Psoas muscle (tissue), 8 donors: ENCODE measurements around the gene TP53I3. TPM values are rescaled to one million over a fixed set of nuclear protein-coding genes. Genes with fewer than 3 reads are reported as not detected.
"Not testable (repeated sequence)": the region's sequence is repeated elsewhere in the genome, so short reads cannot be mapped to it uniquely, and the experiment has no call there.

Source experiments
- ATAC-seq, 4 donors: fragments of 200-7000 bp; cut with Tn5 transposase; one replicate each; pipeline ENCODE4 v1.9.1; 2020; ENCODE audit warnings: moderate library complexity in 3 of 4, mild to moderate bottlenecking in 2 of 4
- DNase-seq, 2 donors: peaks; one replicate each; pipeline ENCODE4 v3.0.0-alpha.2; 2020
- H3K27ac ChIP-seq: fragments of 200-600 bp; one replicate; pipeline ENCODE4 v1.8.0; 2022
- H3K27me3 ChIP-seq, 3 donors: fragments of 200-600 bp in 1 of 3; one replicate each; pipeline versions ENCODE4 v1.6.1 to v1.8.0; 2013 to 2022; ENCODE audit warnings: low read length in 2 of 3, mild to moderate bottlenecking in 2 of 3, moderate library complexity in 1 of 3; ENCODE audit not compliant: insufficient read depth in 3 of 3
- H3K36me3 ChIP-seq, 2 donors: fragments of 200-600 bp in 1 of 2; one replicate each; pipeline versions ENCODE4 v1.6.1 to v1.8.0; 2013 to 2022; ENCODE audit warnings: low read depth in 1 of 2, mild to moderate bottlenecking in 1 of 2, moderate library complexity in 1 of 2; ENCODE audit not compliant: insufficient read depth in 1 of 2
- H3K4me1 ChIP-seq: fragments of 200-600 bp; one replicate; pipeline ENCODE4 v1.8.0; 2022
- H3K4me3 ChIP-seq: fragments of 200-600 bp; one replicate; pipeline ENCODE4 v1.8.0; 2022; ENCODE audit warnings: mild to moderate bottlenecking
- H3K9me3 ChIP-seq: fragments of 200-600 bp; one replicate; pipeline ENCODE4 v1.8.0; 2022
- WGBS, 3 donors: extraction: QIAGEN DNeasy Blood & Tissue Kit; methylation state at CpG; one replicate each; pipeline versions ENCODE4 v1.1.6 to v1.1.7; 2013; 5-methylcytosine and 5-hydroxymethylcytosine counted together
- intact Hi-C, 2 donors: fragments of 100-400 bp; cut with DNase I; formaldehyde crosslinking; loops; one replicate each; pipeline versions ENCODE4 v1.11.0 to v1.14.2; 2022
- polyA plus RNA-seq, 3 donors: library from polyadenylated mRNA; stranded (reverse); fragments of 200-250 nt; gene quantifications; one replicate each; pipeline ENCODE4 v1.2.3, GENCODE V29; 2013
- total RNA-seq, 4 donors: library from RNA; stranded (reverse); fragmentation: NEBNext Ultra II Directional in 2 of 4; extraction: Animal tissue kit (Norgen Biotek cat#: 25700) in 2 of 4; gene quantifications; one replicate each; pipeline versions ENCODE4 v1.2.1 to v1.2.4, GENCODE V29; 2021 to 2023
- TF ChIP-seq, protein P1 (sequence below): fragments of 200-600 bp; IDR thresholded peaks from one replicate; pipeline ENCODE4 v1.8.0; 2022; ENCODE audit warnings: antibody characterized with exemption
- donor health status: healthy with polysubstance abuse.
- donor health status: DM: no; HTN: no; CAD: no; lungs with moderate emphysema.
- donor health status: Bipolar disorder and iron deficiency.
- donor health status: healthy.
- donor health status: DM: yes; HTN: yes; CAD: no.
- donor health status: DM: no; HTN: no; CAD: no.
- donor health status: DM: no; HTN: no; CAD: no.
- donor health status: DM: yes; HTN: yes; CAD: no.

The TP53I3 gene
- total and polyA plus RNA-seq, 7 donors: 1.3 to 5.6 (median 3.2) TPM

DNA sequence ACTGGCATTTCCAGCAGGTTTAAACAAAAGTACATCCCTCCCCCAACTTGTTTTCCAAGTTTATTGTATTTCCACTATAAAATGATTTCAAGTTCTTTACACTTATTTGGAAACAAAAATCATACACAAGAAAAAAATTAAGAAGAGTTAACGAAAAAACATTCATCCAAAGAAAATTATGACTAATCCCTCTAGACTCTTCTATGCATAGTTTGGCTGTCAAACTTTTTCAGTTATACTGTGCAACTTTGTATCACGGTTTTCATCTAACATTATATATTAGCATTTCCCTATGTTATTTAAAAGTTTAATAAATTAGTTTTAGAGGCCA is 38.1 kb downstream of the TP53I3 start:
- H3K4me3 ChIP-seq: peak overlapping the region; percentile 88
- H3K27ac ChIP-seq: peak overlapping the region; percentile 78
- ATAC-seq (no peak), DNase-seq (no peak)
- 2% methylated on average over 2 of the region's 2 CpGs for WGBS, 3 donors
- TF ChIP-seq, protein P1, sequence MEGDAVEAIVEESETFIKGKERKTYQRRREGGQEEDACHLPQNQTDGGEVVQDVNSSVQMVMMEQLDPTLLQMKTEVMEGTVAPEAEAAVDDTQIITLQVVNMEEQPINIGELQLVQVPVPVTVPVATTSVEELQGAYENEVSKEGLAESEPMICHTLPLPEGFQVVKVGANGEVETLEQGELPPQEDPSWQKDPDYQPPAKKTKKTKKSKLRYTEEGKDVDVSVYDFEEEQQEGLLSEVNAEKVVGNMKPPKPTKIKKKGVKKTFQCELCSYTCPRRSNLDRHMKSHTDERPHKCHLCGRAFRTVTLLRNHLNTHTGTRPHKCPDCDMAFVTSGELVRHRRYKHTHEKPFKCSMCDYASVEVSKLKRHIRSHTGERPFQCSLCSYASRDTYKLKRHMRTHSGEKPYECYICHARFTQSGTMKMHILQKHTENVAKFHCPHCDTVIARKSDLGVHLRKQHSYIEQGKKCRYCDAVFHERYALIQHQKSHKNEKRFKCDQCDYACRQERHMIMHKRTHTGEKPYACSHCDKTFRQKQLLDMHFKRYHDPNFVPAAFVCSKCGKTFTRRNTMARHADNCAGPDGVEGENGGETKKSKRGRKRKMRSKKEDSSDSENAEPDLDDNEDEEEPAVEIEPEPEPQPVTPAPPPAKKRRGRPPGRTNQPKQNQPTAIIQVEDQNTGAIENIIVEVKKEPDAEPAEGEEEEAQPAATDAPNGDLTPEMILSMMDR: no peak
- H3K9me3 ChIP-seq: no peaks in the 10 kb centered on the region
- no peaks in the 10 kb centered on the region for H3K36me3 ChIP-seq
- peaks cover 15% of the 10 kb centered on the region for H3K4me1 ChIP-seq
- H3K27me3 ChIP-seq: peaks cover 0 to 17% (median 4%) of the 10 kb centered on the region in 3 donors
- intact Hi-C loops: loop anchor here in 1 of 2 donors (5.0 kb wide), 1 partner anchor 36 kb away; the partner anchor contains the start of gene TP53I3

DNA sequence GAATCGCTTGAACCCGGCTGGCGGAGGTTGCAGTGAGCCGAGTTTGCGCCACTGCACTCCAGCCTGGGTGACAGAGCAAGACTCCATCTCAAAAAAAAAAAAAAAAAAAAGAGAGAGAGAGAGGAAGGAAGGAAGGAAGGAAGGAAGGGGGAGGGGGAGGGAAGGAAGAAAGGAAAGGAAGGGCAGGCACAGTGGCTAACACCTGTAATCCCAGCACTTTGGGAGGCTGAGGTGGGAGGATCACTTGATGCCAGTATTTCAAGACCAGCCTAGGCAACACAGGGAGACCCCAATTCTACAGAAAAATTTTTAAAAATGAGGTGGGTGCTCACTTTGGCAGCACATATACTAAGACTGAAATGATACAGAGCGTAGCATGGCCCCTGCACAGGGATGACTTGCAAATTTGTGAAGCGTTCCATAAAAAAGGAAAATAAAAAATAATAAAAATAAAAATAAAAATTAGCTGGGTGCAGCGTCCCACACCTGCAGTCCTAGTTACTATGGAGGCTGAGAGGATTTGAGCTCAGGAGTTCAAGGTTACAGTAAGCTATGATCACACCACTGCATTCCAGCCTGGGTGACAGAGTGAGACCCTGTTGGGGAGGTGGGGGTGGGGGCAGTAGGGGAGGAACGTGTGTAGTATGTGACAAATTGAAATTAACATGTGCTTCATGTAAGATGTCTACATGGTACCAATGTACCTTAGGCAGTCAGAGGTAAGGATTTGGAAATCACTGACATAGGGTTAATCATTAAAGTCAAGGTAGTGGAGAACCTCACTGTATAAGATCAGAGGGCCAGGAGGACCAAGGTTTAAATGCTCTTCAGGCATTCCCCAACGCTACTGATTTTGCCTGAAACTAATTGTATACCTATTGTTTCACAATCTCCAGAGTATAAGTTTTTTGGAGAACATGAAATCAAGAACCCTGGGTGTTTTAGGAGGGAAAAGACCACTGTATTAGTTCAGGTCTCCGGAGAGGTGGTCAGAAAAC is 38.8 kb downstream of the TP53I3 start:
- Histone ChIP-seq H3K36me3 (no peaks in the 10 kb centered on the region), H3K27me3 (peaks cover 0 to 17% (median 4%) of the 10 kb centered on the region in 3 donors), H3K9me3 (no peaks in the 10 kb centered on the region), H3K4me3 (peak overlapping the region; percentile 88), H3K27ac (no peak overlapping the region), H3K4me1 (peaks cover 15% of the 10 kb centered on the region)
- TF ChIP-seq, protein P1: no peak
- DNase-seq: no peak
- intact Hi-C loops: loop anchor here in 1 of 2 donors (5.0 kb wide), 1 partner anchor 36 kb away; the partner anchor contains the start of gene TP53I3
- ATAC-seq: no peak
- 78 to 81% (median 80%) methylated on average over 11 of the region's 11 CpGs for WGBS, 3 donors

DNA sequence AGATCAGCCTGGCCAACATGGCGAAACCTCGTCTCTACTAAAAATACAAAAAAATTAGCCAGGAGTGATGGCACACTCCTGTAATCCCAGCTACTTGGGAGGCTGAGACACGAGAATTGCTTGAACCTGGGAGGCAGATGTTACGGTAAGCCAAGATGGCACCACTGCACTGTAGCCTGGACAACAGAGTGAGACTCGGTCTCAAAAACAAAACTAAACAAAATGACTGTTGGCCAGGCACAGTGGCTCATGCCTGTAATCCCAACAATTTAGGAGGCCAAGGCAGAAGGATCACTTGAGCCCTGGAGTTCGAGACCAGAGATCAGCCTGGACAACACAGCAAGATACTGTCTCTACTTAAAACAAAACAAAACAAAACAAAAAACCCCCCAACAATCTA is 41.5 kb downstream of the TP53I3 start:
- not testable (repeated sequence) for ATAC-seq

DNA sequence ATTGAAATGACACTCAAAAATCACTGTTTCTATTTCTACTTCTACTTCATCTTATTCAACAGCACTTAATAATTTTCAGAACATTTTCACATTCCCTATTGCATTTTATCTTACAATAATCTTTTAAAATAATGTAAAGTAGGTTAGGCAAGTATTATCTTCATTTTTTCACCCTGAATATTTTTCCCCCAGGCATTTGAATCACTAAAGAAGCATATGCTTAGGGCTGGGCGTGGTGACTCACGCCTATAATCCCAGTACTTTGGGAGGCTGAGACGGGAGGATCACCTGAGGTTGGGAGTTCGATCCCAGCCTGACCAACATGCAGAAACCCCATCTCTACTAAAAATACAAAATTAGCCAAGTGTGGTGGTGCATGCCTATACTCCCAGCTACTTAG is 44.1 kb downstream of the TP53I3 start:
- Histone ChIP-seq H3K9me3 (no peaks in the 10 kb centered on the region), H3K27me3 (no peaks in the 10 kb centered on the region), H3K4me3 (no peak overlapping the region), H3K27ac (no peak overlapping the region), H3K4me1 (no peaks in the 10 kb centered on the region), H3K36me3 (peaks cover 8 to 39% of the 10 kb centered on the region in 2 donors)
- intact Hi-C loops: no loop called here
- DNase-seq (no peak), ATAC-seq (no peak)
- 83 to 98% (median 98%) methylated on average over 4 of the region's 4 CpGs for WGBS, 3 donors
- TF ChIP-seq, protein P1: no peak

More for the DNA sequence above, 41.5 kb downstream of the TP53I3 start:
- WGBS, 3 donors: 89 to 94% (median 92%) methylated on average over 6 of the region's 6 CpGs
- H3K4me3 ChIP-seq, H3K4me1 ChIP-seq, H3K9me3 ChIP-seq, intact Hi-C loops, H3K27ac ChIP-seq, DNase-seq, H3K27me3 ChIP-seq: not testable (repeated sequence)
- peaks cover 3 to 17% of the 10 kb centered on the region in 2 donors for H3K36me3 ChIP-seq

DNA sequence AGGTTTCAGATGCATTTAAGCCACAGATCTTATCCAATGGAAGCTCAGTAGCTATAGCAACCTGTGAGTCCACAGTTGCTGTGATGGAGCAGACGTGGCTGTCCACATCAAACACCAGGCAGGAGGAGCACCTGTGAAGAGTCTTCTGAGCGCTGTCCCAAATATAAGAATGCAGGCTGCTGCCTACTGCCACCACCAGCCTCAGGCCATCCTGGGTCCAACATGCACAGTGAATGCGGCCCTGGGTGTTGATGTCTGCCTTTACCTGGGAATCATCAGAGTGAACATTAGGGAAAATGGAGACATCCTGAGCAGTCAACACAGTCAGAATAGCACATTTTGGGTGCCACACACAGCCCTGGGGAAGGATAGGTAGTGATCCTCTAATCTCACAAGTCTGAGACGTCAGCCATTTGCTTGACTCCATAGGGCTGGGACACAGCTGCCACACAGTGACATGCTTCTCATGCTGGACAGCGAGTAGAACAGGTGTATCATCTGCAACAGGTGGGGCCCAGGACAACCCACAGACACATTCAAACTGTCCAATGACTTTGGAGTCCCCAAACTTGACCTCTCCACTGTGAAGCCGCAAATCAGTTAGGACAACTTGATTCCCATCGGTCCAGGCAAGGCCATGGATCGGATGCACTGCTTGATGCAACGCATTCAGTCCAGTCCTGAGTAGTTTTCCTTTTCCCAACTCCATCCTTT is 45.7 kb downstream of the TP53I3 start:
- no peaks in the 10 kb centered on the region for H3K9me3 ChIP-seq
- no peak for ATAC-seq
- TF ChIP-seq, protein P1: no peak
- H3K27me3 ChIP-seq: no peaks in the 10 kb centered on the region
- H3K36me3 ChIP-seq: peaks cover 8 to 39% of the 10 kb centered on the region in 2 donors
- 86 to 91% (median 89%) methylated on average over 9 of the region's 9 CpGs for WGBS, 3 donors
- no peak for DNase-seq
- no peaks in the 10 kb centered on the region for H3K4me1 ChIP-seq
- intact Hi-C loops: no loop called here
- H3K27ac ChIP-seq: no peak overlapping the region
- H3K4me3 ChIP-seq: no peak overlapping the region
